ENCODE results near the gene DDX56. TPM values are rescaled to one million over a fixed set of nuclear protein-coding genes. Genes with fewer than 3 reads are reported as not detected.

Gene DDX56
- total and polyA plus RNA-seq, 2 of the 13 experiments (the other 11 are each of a cell fraction or from before 2014, with no cell fraction given): 82.6 to 120 TPM

DNA sequence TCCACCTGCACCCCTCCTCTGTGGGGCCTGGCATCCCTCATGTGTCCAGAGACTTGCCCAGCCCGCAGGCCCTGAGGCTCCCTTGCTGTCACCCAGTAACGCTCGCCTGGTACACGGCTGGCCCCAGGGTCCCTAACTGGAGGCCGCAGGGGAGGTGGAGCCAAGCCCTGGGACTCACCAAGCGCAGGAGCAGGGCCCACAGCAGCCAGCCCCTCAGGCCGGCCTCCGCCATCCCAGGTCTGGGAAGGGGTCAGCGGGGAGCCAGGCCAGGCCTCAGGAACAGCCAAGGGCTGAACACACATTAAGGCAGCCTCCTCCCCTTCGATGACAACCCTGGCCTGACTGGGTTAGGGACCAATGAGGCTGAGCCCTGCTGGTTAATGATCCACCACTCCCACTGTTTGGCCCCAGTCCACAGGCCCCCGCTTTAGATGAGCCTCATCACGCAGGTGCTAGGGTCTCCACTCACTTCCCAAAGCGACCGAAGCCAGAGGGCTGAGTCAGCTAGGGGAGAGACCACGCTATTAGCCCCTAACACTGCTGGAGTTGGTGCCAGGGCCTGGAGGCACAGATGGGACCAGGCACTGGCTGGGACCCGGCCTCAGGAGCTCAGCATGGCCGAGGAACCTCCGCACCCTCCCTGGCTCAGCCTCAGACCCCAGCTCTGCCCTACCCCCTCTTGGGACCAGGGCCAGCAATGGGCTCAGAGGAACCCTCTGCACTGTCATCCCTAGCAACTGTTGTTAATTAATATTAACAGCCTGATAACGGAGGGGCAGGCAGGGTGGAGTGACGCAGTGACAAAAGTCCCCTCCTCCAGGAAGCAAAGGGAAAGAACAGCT lies 32.5 kb downstream of the DDX56 start, which contains the start of gene NPC1L1 (continued):
- no peak for TF ChIP-seq NONO (IDR thresholded peaks at IDR 0.05)
- peak; percentile 88 for TF ChIP-seq NONO (CRISPR knock-in tag; conservative IDR thresholded peaks at IDR 0.05)
- TF ChIP-seq BRCA1 (CRISPR knock-in tag; IDR thresholded peaks at IDR 0.05): 0 out of 2 replicates have a peak, but pooled peaks have one; percentile 15
- no peak; the same call in none of the 2 replicates for TF ChIP-seq FOXO1 (CRISPR knock-in tag; IDR thresholded peaks at IDR 0.05)
- TF ChIP-seq LBX2 (CRISPR knock-in tag; IDR thresholded peaks at IDR 0.05; ENCODE audit: borderline replicate concordance): peak; percentile 76; the same call in 1 of the 2 replicates
- TF ChIP-seq EZH2 (conservative IDR thresholded peaks at IDR 0.05; ENCODE audit: low read depth, low read length): no peak
- peak; percentile 67; the same call in 1 of the 2 replicates for TF ChIP-seq ZIK1 (CRISPR knock-in tag; IDR thresholded peaks at IDR 0.05; ENCODE audit: borderline replicate concordance, low read depth)
- TF ChIP-seq GATA4 (IDR thresholded peaks at IDR 0.05; ENCODE audit: borderline replicate concordance, low read depth): peak; percentile 65; the same call in 1 of the 2 replicates
- peak; percentile 86; the same call in 1 of the 2 replicates for TF ChIP-seq ZNF230 (CRISPR knock-in tag; IDR thresholded peaks at IDR 0.05)
- peak; percentile 38; the same call in 1 of the 2 replicates for TF ChIP-seq ZFP36L1 (CRISPR knock-in tag; IDR thresholded peaks at IDR 0.05)
- TF ChIP-seq, protein P1, sequence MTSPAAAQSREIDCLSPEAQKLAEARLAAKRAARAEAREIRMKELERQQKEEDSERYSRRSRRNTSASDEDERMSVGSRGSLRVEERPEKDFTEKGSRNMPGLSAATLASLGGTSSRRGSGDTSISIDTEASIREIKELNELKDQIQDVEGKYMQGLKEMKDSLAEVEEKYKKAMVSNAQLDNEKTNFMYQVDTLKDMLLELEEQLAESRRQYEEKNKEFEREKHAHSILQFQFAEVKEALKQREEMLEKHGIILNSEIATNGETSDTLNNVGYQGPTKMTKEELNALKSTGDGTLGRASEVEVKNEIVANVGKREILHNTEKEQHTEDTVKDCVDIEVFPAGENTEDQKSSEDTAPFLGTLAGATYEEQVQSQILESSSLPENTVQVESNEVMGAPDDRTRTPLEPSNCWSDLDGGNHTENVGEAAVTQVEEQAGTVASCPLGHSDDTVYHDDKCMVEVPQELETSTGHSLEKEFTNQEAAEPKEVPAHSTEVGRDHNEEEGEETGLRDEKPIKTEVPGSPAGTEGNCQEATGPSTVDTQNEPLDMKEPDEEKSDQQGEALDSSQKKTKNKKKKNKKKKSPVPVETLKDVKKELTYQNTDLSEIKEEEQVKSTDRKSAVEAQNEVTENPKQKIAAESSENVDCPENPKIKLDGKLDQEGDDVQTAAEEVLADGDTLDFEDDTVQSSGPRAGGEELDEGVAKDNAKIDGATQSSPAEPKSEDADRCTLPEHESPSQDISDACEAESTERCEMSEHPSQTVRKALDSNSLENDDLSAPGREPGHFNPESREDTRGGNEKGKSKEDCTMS (CRISPR knock-in tag; conservative IDR thresholded peaks at IDR 0.05): no peak
- TF ChIP-seq, protein P2, sequence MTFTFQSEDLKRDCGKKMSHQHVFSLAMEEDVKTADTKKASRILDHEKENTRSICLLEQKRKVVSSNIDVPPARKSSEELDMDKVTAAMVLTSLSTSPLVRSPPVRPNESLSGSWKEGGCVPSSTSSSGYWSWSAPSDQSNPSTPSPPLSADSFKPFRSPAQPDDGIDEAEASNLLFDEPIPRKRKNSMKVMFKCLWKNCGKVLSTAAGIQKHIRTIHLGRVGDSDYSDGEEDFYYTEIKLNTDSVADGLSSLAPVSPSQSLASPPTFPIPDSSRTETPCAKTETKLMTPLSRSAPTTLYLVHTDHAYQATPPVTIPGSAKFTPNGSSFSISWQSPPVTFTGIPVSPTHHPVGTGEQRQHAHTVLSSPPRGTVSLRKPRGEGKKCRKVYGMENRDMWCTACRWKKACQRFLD (CRISPR knock-in tag; IDR thresholded peaks at IDR 0.05; ENCODE audit: borderline replicate concordance): peak; percentile 96
- TF ChIP-seq RBM39 (IDR thresholded peaks at IDR 0.05; ENCODE audit: low read depth, low read length, poor library complexity, severe bottlenecking): peak; percentile 78
- TF ChIP-seq RBFOX2 (IDR thresholded peaks at IDR 0.05; ENCODE audit: low read depth, low read length): peak; percentile 86
- TF ChIP-seq POLR2A (IDR thresholded peaks at IDR 0.05; ENCODE audit: insufficient read depth in 1 of 2, low read depth in 2 of 2, low read length in 2 of 2): peak in 1 of 2 experiments; percentile 96; a peak in 2 of 4 replicates
- TF ChIP-seq ISL2 (CRISPR knock-in tag; IDR thresholded peaks at IDR 0.05): peak; percentile 80
- TF ChIP-seq SMC3 (IDR thresholded peaks at IDR 0.05; ENCODE audit: low read length): no peak
- peak; percentile 65; the same call in 1 of the 2 replicates for TF ChIP-seq ZBTB25 (CRISPR knock-in tag; IDR thresholded peaks at IDR 0.05)
- TF ChIP-seq SUZ12 (IDR thresholded peaks at IDR 0.05; ENCODE audit: low read depth, low read length): no peak
- no peak; the same call in 1 of the 2 replicates for TF ChIP-seq PAWR (CRISPR knock-in tag; IDR thresholded peaks at IDR 0.05; ENCODE audit: borderline replicate concordance)
- TF ChIP-seq AHR (CRISPR knock-in tag; IDR thresholded peaks at IDR 0.05): peak; percentile 64; the same call in 1 of the 2 replicates
- peak; percentile 68; the same call in 1 of the 2 replicates for TF ChIP-seq ZNF383 (CRISPR knock-in tag; IDR thresholded peaks at IDR 0.05; ENCODE audit: borderline replicate concordance)
- no peak; the same call in 1 of the 2 replicates for TF ChIP-seq NKX3-1 (CRISPR knock-in tag; IDR thresholded peaks at IDR 0.05)
- peak; percentile 65; the same call in 1 of the 2 replicates for TF ChIP-seq YEATS4 (CRISPR knock-in tag; IDR thresholded peaks at IDR 0.05; ENCODE audit: borderline replicate concordance)
- no peak; the same call in none of the 2 replicates for TF ChIP-seq ZNF263 (CRISPR knock-in tag; IDR thresholded peaks at IDR 0.05)

Data from HepG2 (cell line).